GM12875 (cell line): ENCODE data around the gene ZCCHC2.

ENCODE experiments used
- H3K4me3 ChIP-seq: one replicate; pipeline ENCODE4 v1.5.1; 2011; ENCODE audit warnings: low read depth, low read length, control low read depth
- CTCF ChIP-seq: IDR thresholded peaks from 2 replicates; pipeline ENCODE4 v1.5.1; 2011; ENCODE audit warnings: low read depth, mild to moderate bottlenecking, control low read depth, inconsistent platforms, low read length, moderate library complexity, borderline replicate concordance; ENCODE audit not compliant: insufficient read depth

The ZCCHC2 gene

DNA sequence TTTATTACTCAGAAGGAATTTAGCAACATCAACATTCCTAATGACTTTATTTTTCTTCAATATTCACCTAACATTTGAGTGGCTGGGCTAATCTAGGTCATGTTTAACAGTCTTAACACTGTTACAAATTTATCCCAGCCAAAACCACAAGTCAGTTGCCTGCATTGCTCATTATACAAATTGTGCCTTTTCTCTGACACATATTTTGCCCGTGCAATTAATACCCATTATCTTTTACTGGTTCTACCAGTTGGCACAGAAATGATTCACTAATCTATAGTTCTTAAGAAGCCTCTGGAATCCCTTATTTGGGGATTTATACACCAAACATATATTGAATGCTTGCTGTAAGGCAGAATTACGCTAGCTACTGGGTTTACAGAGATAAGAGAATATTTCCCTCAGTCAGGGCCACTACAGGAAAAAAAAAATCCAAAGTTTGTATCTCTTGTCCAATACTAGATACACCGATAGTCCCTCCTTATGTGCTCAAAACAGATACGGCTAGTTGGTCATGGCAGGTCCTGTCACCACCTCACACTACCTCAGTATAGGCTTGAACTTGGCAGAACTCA, 46.3 kb downstream of the ZCCHC2 start:
- no peak for TF ChIP-seq CTCF
- H3K4me3 ChIP-seq = no peak overlapping the region

- no peak for TF ChIP-seq CTCF
- H3K4me3 ChIP-seq = no peak overlapping the region
These were observed 48.2 kb downstream of the ZCCHC2 start for GRCh38 chr18:62571037-62571436.

DNA sequence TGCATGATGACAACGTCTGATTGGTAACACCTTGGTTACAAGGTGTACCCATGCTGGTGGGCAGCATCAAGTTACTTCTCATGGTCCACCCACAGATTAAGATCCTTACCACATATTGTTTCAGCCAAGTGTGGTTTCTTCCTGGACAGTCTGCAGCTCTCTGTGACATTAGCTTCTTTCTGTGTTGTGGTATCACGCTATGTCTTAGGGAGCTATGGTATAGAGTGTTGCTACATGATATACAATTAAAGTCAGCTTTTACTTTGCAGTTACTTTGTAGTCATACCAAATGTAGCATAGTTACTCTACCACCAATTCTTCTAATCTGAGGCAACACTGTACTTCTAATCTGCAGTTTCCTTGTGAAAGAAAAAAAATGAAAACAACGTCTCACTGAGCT, 48.8 kb downstream of the ZCCHC2 start:
- no peak overlapping the region for H3K4me3 ChIP-seq
- TF ChIP-seq CTCF = no peak

DNA sequence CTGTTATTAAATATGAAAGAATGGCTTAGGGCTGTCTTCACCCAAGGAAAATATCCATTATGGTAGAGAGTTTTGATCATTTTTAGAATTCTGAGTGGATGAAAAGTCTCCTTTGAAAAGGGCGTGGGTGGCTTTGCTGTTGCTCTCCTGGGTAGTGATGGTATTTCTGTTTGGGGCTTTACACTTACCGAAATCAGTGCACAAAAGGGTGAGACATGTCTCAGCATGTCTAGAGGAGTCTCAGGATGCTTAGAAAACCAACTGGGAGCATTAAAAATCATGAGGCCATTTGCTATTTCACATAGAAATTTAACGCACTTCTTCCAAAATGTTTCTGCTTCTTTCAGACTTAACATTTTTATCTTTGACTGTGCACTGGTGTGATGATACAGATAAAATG, 49.6 kb downstream of the ZCCHC2 start:
- no peak for TF ChIP-seq CTCF
- H3K4me3 ChIP-seq = no peak overlapping the region

- no peak overlapping the region for H3K4me3 ChIP-seq
- no peak for TF ChIP-seq CTCF
These were observed 52.0 kb downstream of the ZCCHC2 start for GRCh38 chr18:62574776-62575175.

- no peak overlapping the region for H3K4me3 ChIP-seq
- TF ChIP-seq CTCF = no peak
These were observed 53.4 kb downstream of the ZCCHC2 start for GRCh38 chr18:62576271-62576670.

- no peak overlapping the region for H3K4me3 ChIP-seq
- no peak for TF ChIP-seq CTCF
These were observed 54.2 kb downstream of the ZCCHC2 start for GRCh38 chr18:62576845-62577512.
